Activated CD4-positive, alpha-beta memory T cell treated with anti-CD3 and anti-CD28 coated beads for 36 hours (primary cell): ENCODE data around the gene D2HGDH. TPM values are rescaled to one million over a fixed set of nuclear protein-coding genes. Genes with fewer than 3 reads are reported as not detected.

Experiments
- CTCF ChIA-PET: fragments of 350-600 bp; sonication (Branson Sonifier 250); formaldehyde crosslinking; loops from one replicate; lab custom pipeline; 2021; ENCODE audit warnings: antibody characterized with exemption, inconsistent platforms; lab: Charles Lee
- POLR2A ChIA-PET: fragments of 350-600 bp; sonication (Branson Sonifier 250); formaldehyde crosslinking; loops from one replicate; lab custom pipeline; 2021; ENCODE audit warnings: antibody characterized with exemption; lab: Charles Lee
- DNase-seq: peaks from one replicate; pipeline ENCODE4 v3.0.0-alpha.2; 2020
- H3K27ac Mint-ChIP-seq: one replicate; pipeline ENCODE4 v1.8.0; 2021; ENCODE audit warnings: mixed read lengths
- H3K27me3 Mint-ChIP-seq: one replicate; pipeline ENCODE4 v1.8.0; 2021; ENCODE audit warnings: mixed read lengths
- H3K36me3 Mint-ChIP-seq: one replicate; pipeline ENCODE4 v1.8.0; 2021; ENCODE audit warnings: mixed read lengths
- H3K4me1 Mint-ChIP-seq: one replicate; pipeline ENCODE4 v1.8.0; 2021; ENCODE audit warnings: low read depth, mixed read lengths
- H3K4me3 Mint-ChIP-seq: one replicate; pipeline ENCODE4 v1.8.0; 2021; ENCODE audit warnings: mild to moderate bottlenecking, mixed read lengths
- H3K9me3 Mint-ChIP-seq: one replicate; pipeline ENCODE4 v1.8.0; 2021; ENCODE audit warnings: mixed read lengths
- intact Hi-C: fragments of 100-400 bp; cut with micrococcal nuclease; formaldehyde crosslinking; loops from one replicate; pipeline ENCODE4 v1.15.1; 2023
- total RNA-seq, 2 experiments: library from RNA; stranded (reverse); gene quantifications; one replicate each; pipeline ENCODE4 v1.2.3, GENCODE V29; 2021

Gene D2HGDH
- total RNA-seq, 2 experiments from 2014 or later = 27.5 to 28.2 TPM

GRCh38 chr2:241808051-241808720 lies 73.8 kb downstream of the D2HGDH start:
- Mint-ChIP-seq H3K27me3 (peaks cover 6% of the 10 kb centered on the region), H3K9me3 (no peaks in the 10 kb centered on the region), H3K27ac (no peak overlapping the region), H3K36me3 (no peaks in the 10 kb centered on the region), H3K4me3 (no peak overlapping the region), H3K4me1 (peaks cover 9% of the 10 kb centered on the region)
- ChIA-PET POLR2A (no interaction called here), CTCF (no interaction called here)
- peak; percentile 5 for DNase-seq
- intact Hi-C loops = no loop called here

- H3K36me3 Mint-ChIP-seq = no peaks in the 10 kb centered on the region
- ChIA-PET POLR2A (no interaction called here), CTCF (no interaction called here)
- H3K4me3 Mint-ChIP-seq = no peak within 1 kb of the TSS
- H3K4me1 Mint-ChIP-seq = peaks cover 7% of the 10 kb centered on the region
- H3K27ac Mint-ChIP-seq = no peak within 1 kb of the TSS
- H3K9me3 Mint-ChIP-seq = no peaks in the 10 kb centered on the region
- DNase-seq = no peak
- intact Hi-C loops = no loop called here
- H3K27me3 Mint-ChIP-seq = peaks cover 4% of the 10 kb centered on the region
These were observed 74.4 kb downstream of the D2HGDH start, which contains the start of gene NEU4 for GRCh38 chr2:241808721-241809382. TSS of gene NEU4 (plus strand) at chr2:241809193. CDS start at chr2:241814485, 5,292 bp downstream.

GRCh38 chr2:241809383-241810306 lies 75.2 kb downstream of the D2HGDH start:
- ChIA-PET CTCF (no interaction called here), POLR2A (no interaction called here)
- H3K4me3 Mint-ChIP-seq = no peak overlapping the region
- DNase-seq = peak; percentile 7
- no peaks in the 10 kb centered on the region for H3K9me3 Mint-ChIP-seq
- no peak overlapping the region for H3K27ac Mint-ChIP-seq
- H3K36me3 Mint-ChIP-seq = no peaks in the 10 kb centered on the region
- peaks cover 4% of the 10 kb centered on the region for H3K27me3 Mint-ChIP-seq
- H3K4me1 Mint-ChIP-seq = peaks cover 6% of the 10 kb centered on the region
- intact Hi-C loops = no loop called here

GRCh38 chr2:241810307-241811200 lies 76.1 kb downstream of the D2HGDH start:
- H3K27me3 Mint-ChIP-seq = peaks cover 4% of the 10 kb centered on the region
- CTCF ChIA-PET = no interaction called here
- H3K4me1 Mint-ChIP-seq = peaks cover 2% of the 10 kb centered on the region
- no peak overlapping the region for H3K4me3 Mint-ChIP-seq
- no peak overlapping the region for H3K27ac Mint-ChIP-seq
- no peaks in the 10 kb centered on the region for H3K9me3 Mint-ChIP-seq
- H3K36me3 Mint-ChIP-seq = no peaks in the 10 kb centered on the region
- peak; percentile 7 for DNase-seq
- POLR2A ChIA-PET = no interaction called here
- intact Hi-C loops = no loop called here

- CTCF ChIA-PET = no interaction called here
- Mint-ChIP-seq H3K36me3 (no peaks in the 10 kb centered on the region), H3K4me3 (no peak overlapping the region), H3K27me3 (peaks cover 4% of the 10 kb centered on the region), H3K9me3 (no peaks in the 10 kb centered on the region), H3K4me1 (peaks cover 2% of the 10 kb centered on the region), H3K27ac (no peak overlapping the region)
- DNase-seq = peak; percentile 8
- intact Hi-C loops = no loop called here
- POLR2A ChIA-PET = no interaction called here
These were observed 76.9 kb downstream of the D2HGDH start for GRCh38 chr2:241811201-241811951.

- CTCF ChIA-PET = interaction anchor here (0.6 kb wide), 1 partner anchor 67 kb away, joined by 4 read pairs; no protein-coding TSS in a partner anchor
- peaks cover 3% of the 10 kb centered on the region for H3K4me1 Mint-ChIP-seq
- POLR2A ChIA-PET = no interaction called here
These were observed 77.7 kb downstream of the D2HGDH start for GRCh38 chr2:241811952-241812729.

GRCh38 chr2:241812730-241813643 lies 78.6 kb downstream of the D2HGDH start:
- H3K27ac Mint-ChIP-seq = no peak overlapping the region
- ChIA-PET POLR2A (no interaction called here), CTCF (interaction anchor here (0.6 kb wide), 1 partner anchor 66 kb away, joined by 4 read pairs; no protein-coding TSS in a partner anchor)
- no peak overlapping the region for H3K4me3 Mint-ChIP-seq
- intact Hi-C loops = no loop called here
- peaks cover 4% of the 10 kb centered on the region for H3K27me3 Mint-ChIP-seq
- no peaks in the 10 kb centered on the region for H3K9me3 Mint-ChIP-seq
- DNase-seq = peak; percentile 9
- peaks cover 9% of the 10 kb centered on the region for H3K4me1 Mint-ChIP-seq
- no peaks in the 10 kb centered on the region for H3K36me3 Mint-ChIP-seq

More at GRCh38 chr2:241811952-241812729, 77.7 kb downstream of the D2HGDH start:
- no peak for DNase-seq
- Mint-ChIP-seq H3K36me3 (no peaks in the 10 kb centered on the region), H3K9me3 (no peaks in the 10 kb centered on the region), H3K27me3 (peaks cover 4% of the 10 kb centered on the region), H3K27ac (no peak overlapping the region), H3K4me3 (no peak overlapping the region)
- intact Hi-C loops = no loop called here

GRCh38 chr2:241813644-241814392 lies 79.4 kb downstream of the D2HGDH start:
- H3K27ac Mint-ChIP-seq = no peak overlapping the region

GRCh38 chr2:241814393-241814642 lies 79.9 kb downstream of the D2HGDH start:
- peak; percentile 7 for DNase-seq
- ChIA-PET CTCF (no interaction called here), POLR2A (no interaction called here)
- Mint-ChIP-seq H3K27me3 (no peaks in the 10 kb centered on the region), H3K4me1 (peaks cover 9% of the 10 kb centered on the region), H3K9me3 (no peaks in the 10 kb centered on the region), H3K36me3 (no peaks in the 10 kb centered on the region), H3K4me3 (no peak overlapping the region), H3K27ac (no peak overlapping the region)
- intact Hi-C loops = no loop called here

More at GRCh38 chr2:241813644-241814392, 79.4 kb downstream of the D2HGDH start:
- Mint-ChIP-seq H3K27me3 (no peaks in the 10 kb centered on the region), H3K4me3 (no peak overlapping the region), H3K9me3 (no peaks in the 10 kb centered on the region), H3K36me3 (no peaks in the 10 kb centered on the region), H3K4me1 (peaks cover 9% of the 10 kb centered on the region)
- peak; percentile 17 for DNase-seq
- POLR2A ChIA-PET = no interaction called here
- CTCF ChIA-PET = no interaction called here
- intact Hi-C loops = no loop called here
